Skeletal muscle satellite cell (primary cell): ENCODE results near the gene CASP10.

ENCODE experiments used
- H3K27me3 ChIP-seq: 2 replicates; pipeline ENCODE4 v1.7.0; 2013; ENCODE audit warnings: low read length; ENCODE audit not compliant: control insufficient read depth, insufficient read depth
- H3K36me3 ChIP-seq: 2 replicates; pipeline ENCODE4 v1.7.0; 2013; ENCODE audit warnings: mild to moderate bottlenecking, control low read depth, low read length; ENCODE audit not compliant: insufficient read depth
- H3K4me1 ChIP-seq: 2 replicates; pipeline ENCODE4 v1.7.0; 2013; ENCODE audit warnings: low read length; ENCODE audit not compliant: control insufficient read depth, insufficient read depth
- H3K4me2 ChIP-seq: 2 replicates; pipeline ENCODE4 v1.7.0; 2013; ENCODE audit warnings: mild to moderate bottlenecking, low read length
- H3K4me3 ChIP-seq: 2 replicates; pipeline ENCODE4 v1.7.0; 2013; ENCODE audit warnings: low read length
- H3K9ac ChIP-seq: 2 replicates; pipeline ENCODE4 v1.7.0; 2013; ENCODE audit warnings: mild to moderate bottlenecking, low read depth, low read length, moderate library complexity
- H3K9me3 ChIP-seq: replicated peaks from 2 replicates; pipeline ENCODE4 v1.7.0; 2013; ENCODE audit warnings: mild to moderate bottlenecking, control low read depth, low read length

Gene CASP10

GRCh38 chr2:201258666-201259615, 76.0 kb downstream of the CASP10 start:
- Histone ChIP-seq H3K4me3 (peak overlapping the region; percentile 68), H3K36me3 (no peaks in the 10 kb centered on the region), H3K27me3 (no peaks in the 10 kb centered on the region), H3K9me3 (no peaks in the 10 kb centered on the region), H3K4me1 (peaks cover 30% of the 10 kb centered on the region), H3K4me2 (peak overlapping the region; percentile 92), H3K9ac (peak overlapping the region; percentile 90)

- no peaks in the 10 kb centered on the region for H3K9me3 ChIP-seq
- no peaks in the 10 kb centered on the region for H3K36me3 ChIP-seq
- H3K4me1 ChIP-seq = peaks cover 31% of the 10 kb centered on the region
- H3K27me3 ChIP-seq = no peaks in the 10 kb centered on the region
- no peak within 1 kb of the TSS for H3K9ac ChIP-seq
- H3K4me3 ChIP-seq = peak within 1 kb of the TSS; percentile 68
- H3K4me2 ChIP-seq = peak within 1 kb of the TSS; percentile 92
These were observed 77.4 kb downstream of the CASP10 start, which contains the start of gene CASP8 for GRCh38 chr2:201260302-201260800. TSS of gene CASP8 (plus strand) at chr2:201260536. CDS start at chr2:201266487, 5,951 bp downstream.

GRCh38 chr2:201261471-201261870, 78.5 kb downstream of the CASP10 start:
- Histone ChIP-seq H3K4me3 (no peak overlapping the region), H3K4me2 (peak overlapping the region; percentile 51), H3K9ac (no peak overlapping the region), H3K27me3 (no peaks in the 10 kb centered on the region), H3K9me3 (no peaks in the 10 kb centered on the region), H3K36me3 (peaks cover under 1% of the 10 kb centered on the region), H3K4me1 (peaks cover 31% of the 10 kb centered on the region)

- peak overlapping the region; percentile 51 for H3K4me2 ChIP-seq
- H3K9me3 ChIP-seq = no peaks in the 10 kb centered on the region
- no peaks in the 10 kb centered on the region for H3K27me3 ChIP-seq
- H3K9ac ChIP-seq = no peak overlapping the region
- H3K36me3 ChIP-seq = peaks cover 5% of the 10 kb centered on the region
- H3K4me3 ChIP-seq = no peak overlapping the region
- H3K4me1 ChIP-seq = peaks cover 31% of the 10 kb centered on the region
These were observed 79.0 kb downstream of the CASP10 start for GRCh38 chr2:201261906-201262305.

- H3K9ac ChIP-seq = no peak overlapping the region
- H3K4me1 ChIP-seq = peaks cover 26% of the 10 kb centered on the region
- no peaks in the 10 kb centered on the region for H3K9me3 ChIP-seq
- H3K27me3 ChIP-seq = no peaks in the 10 kb centered on the region
- H3K36me3 ChIP-seq = peaks cover 9% of the 10 kb centered on the region
- no peak overlapping the region for H3K4me3 ChIP-seq
- H3K4me2 ChIP-seq = peak overlapping the region; percentile 6
These were observed 79.8 kb downstream of the CASP10 start for GRCh38 chr2:201262718-201263117.

- H3K36me3 ChIP-seq = peaks cover 9% of the 10 kb centered on the region
- H3K27me3 ChIP-seq = no peaks in the 10 kb centered on the region
- H3K9me3 ChIP-seq = no peaks in the 10 kb centered on the region
- no peak overlapping the region for H3K9ac ChIP-seq
- peaks cover 26% of the 10 kb centered on the region for H3K4me1 ChIP-seq
- H3K4me2 ChIP-seq = no peak overlapping the region
- no peak overlapping the region for H3K4me3 ChIP-seq
These were observed 80.8 kb downstream of the CASP10 start for GRCh38 chr2:201263779-201264178.

- Histone ChIP-seq H3K4me2 (no peak overlapping the region), H3K27me3 (no peaks in the 10 kb centered on the region), H3K9me3 (no peaks in the 10 kb centered on the region), H3K4me1 (peaks cover 20% of the 10 kb centered on the region), H3K9ac (no peak overlapping the region), H3K4me3 (no peak overlapping the region), H3K36me3 (peaks cover 11% of the 10 kb centered on the region)
These were observed 81.7 kb downstream of the CASP10 start for GRCh38 chr2:201264472-201265173.

GRCh38 chr2:201266629-201267028, 83.7 kb downstream of the CASP10 start:
- no peak overlapping the region for H3K4me2 ChIP-seq
- H3K4me3 ChIP-seq = no peak overlapping the region
- no peaks in the 10 kb centered on the region for H3K9me3 ChIP-seq
- H3K4me1 ChIP-seq = peaks cover 7% of the 10 kb centered on the region
- H3K9ac ChIP-seq = no peak overlapping the region
- peaks cover 16% of the 10 kb centered on the region for H3K36me3 ChIP-seq
- H3K27me3 ChIP-seq = no peaks in the 10 kb centered on the region

- H3K4me1 ChIP-seq = peaks cover 4% of the 10 kb centered on the region
- no peak overlapping the region for H3K4me3 ChIP-seq
- H3K36me3 ChIP-seq = peaks cover 19% of the 10 kb centered on the region
- no peak overlapping the region for H3K9ac ChIP-seq
- H3K27me3 ChIP-seq = no peaks in the 10 kb centered on the region
- no peak overlapping the region for H3K4me2 ChIP-seq
- H3K9me3 ChIP-seq = no peaks in the 10 kb centered on the region
These were observed 84.5 kb downstream of the CASP10 start for GRCh38 chr2:201267278-201268030.

GRCh38 chr2:201269764-201270163, 86.8 kb downstream of the CASP10 start:
- no peak overlapping the region for H3K4me2 ChIP-seq
- no peaks in the 10 kb centered on the region for H3K27me3 ChIP-seq
- no peak overlapping the region for H3K4me3 ChIP-seq
- peaks cover 30% of the 10 kb centered on the region for H3K36me3 ChIP-seq
- no peak overlapping the region for H3K9ac ChIP-seq
- H3K4me1 ChIP-seq = no peaks in the 10 kb centered on the region
- H3K9me3 ChIP-seq = no peaks in the 10 kb centered on the region
